Measurements from ENCODE around the gene ASH1L. TPM values are rescaled to one million over a fixed set of nuclear protein-coding genes. Genes with fewer than 3 reads are reported as not detected.

Gene ASH1L
- total and polyA plus RNA-seq, 2 experiments from 2014 or later: 14.5 to 30.6 TPM

DNA sequence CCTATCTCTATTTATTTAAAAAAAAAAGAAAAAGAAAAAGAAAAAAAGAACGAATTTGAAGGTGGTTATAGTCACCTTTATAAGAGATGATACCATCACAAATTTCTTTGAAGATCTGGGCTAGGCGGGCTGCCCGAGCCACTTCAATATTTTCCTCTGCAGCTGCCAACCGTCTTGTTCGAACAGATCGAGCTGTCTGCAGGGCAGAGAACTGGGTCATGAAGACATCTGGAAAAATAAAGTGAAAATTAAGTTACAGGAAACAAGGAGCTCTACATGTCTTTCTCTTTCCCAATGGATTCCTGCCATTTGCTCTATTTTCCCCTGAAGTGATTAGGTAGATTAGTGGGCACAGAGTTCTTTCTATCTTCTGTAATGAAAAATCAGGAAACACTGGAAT lies 210.0 kb downstream of the ASH1L start:
- Histone ChIP-seq H4K20me1 (ENCODE audit: insufficient read depth, poor library complexity, severe bottlenecking) (no peaks in the 10 kb centered on the region), H3K36me3 (replicated peaks; ENCODE audit: insufficient read depth, low read depth) (no peaks in the 10 kb centered on the region), H2AFZ (no peak overlapping the region), H3K4me3 (no peak overlapping the region), H3K4me1 (ENCODE audit: insufficient read depth) (no peaks in the 10 kb centered on the region), H3K9me2 (replicated peaks; ENCODE audit: insufficient read depth) (no peaks in the 10 kb centered on the region), H3K9me3 (ENCODE audit: low read depth) (no peaks in the 10 kb centered on the region), H3K79me2 (no peaks in the 10 kb centered on the region), H3K27ac (no peak overlapping the region), H3K4me2 (no peak overlapping the region), H3K27me3 (no peaks in the 10 kb centered on the region)
- TF ChIP-seq, protein P1, sequence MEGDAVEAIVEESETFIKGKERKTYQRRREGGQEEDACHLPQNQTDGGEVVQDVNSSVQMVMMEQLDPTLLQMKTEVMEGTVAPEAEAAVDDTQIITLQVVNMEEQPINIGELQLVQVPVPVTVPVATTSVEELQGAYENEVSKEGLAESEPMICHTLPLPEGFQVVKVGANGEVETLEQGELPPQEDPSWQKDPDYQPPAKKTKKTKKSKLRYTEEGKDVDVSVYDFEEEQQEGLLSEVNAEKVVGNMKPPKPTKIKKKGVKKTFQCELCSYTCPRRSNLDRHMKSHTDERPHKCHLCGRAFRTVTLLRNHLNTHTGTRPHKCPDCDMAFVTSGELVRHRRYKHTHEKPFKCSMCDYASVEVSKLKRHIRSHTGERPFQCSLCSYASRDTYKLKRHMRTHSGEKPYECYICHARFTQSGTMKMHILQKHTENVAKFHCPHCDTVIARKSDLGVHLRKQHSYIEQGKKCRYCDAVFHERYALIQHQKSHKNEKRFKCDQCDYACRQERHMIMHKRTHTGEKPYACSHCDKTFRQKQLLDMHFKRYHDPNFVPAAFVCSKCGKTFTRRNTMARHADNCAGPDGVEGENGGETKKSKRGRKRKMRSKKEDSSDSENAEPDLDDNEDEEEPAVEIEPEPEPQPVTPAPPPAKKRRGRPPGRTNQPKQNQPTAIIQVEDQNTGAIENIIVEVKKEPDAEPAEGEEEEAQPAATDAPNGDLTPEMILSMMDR (IDR thresholded peaks at IDR 0.05; ENCODE audit: poor library complexity): no peak
- TF ChIP-seq EZH2phosphoT487 (IDR thresholded peaks at IDR 0.05; ENCODE audit: low read depth, severe bottlenecking, unreplicated experiment) (no peak), EZH2 (IDR thresholded peaks at IDR 0.05; ENCODE audit: borderline replicate concordance) (no peak)
- DNase-seq (ENCODE audit: low spot score): no peak
- WGBS (ENCODE audit: low lambda C conversion rate, missing lambda C conversion rate): 97% methylated on average over 6 of the region's 6 CpGs

DNA sequence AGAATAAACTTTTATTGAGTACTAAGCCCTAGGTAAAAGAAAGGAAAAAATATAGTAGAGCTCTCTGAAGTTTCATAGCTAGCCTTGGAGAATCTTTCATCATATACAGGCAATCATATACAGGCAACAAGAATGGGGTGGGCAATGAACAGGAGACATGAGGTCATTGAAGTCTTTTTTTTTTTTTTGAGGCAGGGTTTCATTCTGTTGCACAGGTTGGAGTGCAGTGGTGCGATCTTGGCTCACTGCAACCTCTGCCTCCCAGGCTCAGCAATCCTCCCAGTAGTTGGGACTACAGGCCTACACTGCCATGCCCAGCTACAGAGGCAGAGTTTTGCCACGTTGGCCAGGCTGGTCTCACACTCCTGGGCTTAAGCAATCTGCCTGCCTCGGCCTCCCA lies 219.8 kb downstream of the ASH1L start:
- Histone ChIP-seq H4K20me1 (ENCODE audit: insufficient read depth, poor library complexity, severe bottlenecking) (no peaks in the 10 kb centered on the region), H3K27ac (no peak overlapping the region), H3K9me2 (replicated peaks; ENCODE audit: insufficient read depth) (no peaks in the 10 kb centered on the region), H3K27me3 (no peaks in the 10 kb centered on the region), H3K9me3 (ENCODE audit: low read depth) (no peaks in the 10 kb centered on the region), H3K4me2 (no peak overlapping the region), H3K4me3 (no peak overlapping the region), H3K4me1 (ENCODE audit: insufficient read depth) (no peaks in the 10 kb centered on the region), H3K79me2 (no peaks in the 10 kb centered on the region), H3K36me3 (replicated peaks; ENCODE audit: insufficient read depth, low read depth) (peaks cover 5% of the 10 kb centered on the region), H2AFZ (no peak overlapping the region)
- no peak for DNase-seq (ENCODE audit: low spot score)
- TF ChIP-seq, protein P1 (IDR thresholded peaks at IDR 0.05; ENCODE audit: poor library complexity): no peak
- TF ChIP-seq EZH2 (IDR thresholded peaks at IDR 0.05; ENCODE audit: borderline replicate concordance) (no peak), EZH2phosphoT487 (IDR thresholded peaks at IDR 0.05; ENCODE audit: low read depth, severe bottlenecking, unreplicated experiment) (no peak)
- WGBS (ENCODE audit: low lambda C conversion rate, missing lambda C conversion rate): 97% methylated on average over 3 of the region's 3 CpGs

DNA sequence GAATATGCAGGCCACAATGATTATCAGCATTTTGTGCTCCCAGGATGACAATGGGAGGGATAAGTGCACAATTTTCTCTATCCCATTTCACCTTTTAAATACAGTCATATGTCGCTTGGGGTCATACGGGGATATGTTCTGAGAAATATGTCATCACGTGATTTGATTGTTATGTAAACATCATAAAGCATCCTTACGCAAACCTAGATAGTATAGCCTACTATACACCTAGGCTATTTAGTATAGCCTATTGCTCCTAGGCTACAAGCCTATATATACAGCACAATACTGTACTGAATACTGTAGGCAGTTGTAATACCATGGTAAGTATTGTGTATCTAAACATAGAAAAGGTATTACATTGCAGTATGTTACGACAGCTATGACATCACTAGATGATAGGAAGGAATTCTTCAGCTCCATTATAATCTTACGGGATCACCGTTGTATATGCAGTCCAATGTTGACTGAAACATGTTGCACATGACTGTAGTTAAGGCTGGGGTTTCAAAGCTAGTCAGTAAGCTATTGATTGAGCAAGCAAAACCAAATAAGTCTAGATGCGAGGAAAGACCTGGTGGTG lies 223.0 kb downstream of the ASH1L start:
- Histone ChIP-seq H3K36me3 (replicated peaks; ENCODE audit: insufficient read depth, low read depth) (no peaks in the 10 kb centered on the region), H4K20me1 (ENCODE audit: insufficient read depth, poor library complexity, severe bottlenecking) (no peaks in the 10 kb centered on the region), H3K27ac (no peak overlapping the region), H2AFZ (no peak overlapping the region), H3K79me2 (no peaks in the 10 kb centered on the region), H3K4me2 (no peak overlapping the region), H3K4me1 (ENCODE audit: insufficient read depth) (no peaks in the 10 kb centered on the region), H3K9me2 (replicated peaks; ENCODE audit: insufficient read depth) (no peaks in the 10 kb centered on the region), H3K9me3 (ENCODE audit: low read depth) (no peaks in the 10 kb centered on the region), H3K27me3 (no peaks in the 10 kb centered on the region), H3K4me3 (no peak overlapping the region)
- TF ChIP-seq EZH2phosphoT487 (IDR thresholded peaks at IDR 0.05; ENCODE audit: low read depth, severe bottlenecking, unreplicated experiment) (no peak), EZH2 (IDR thresholded peaks at IDR 0.05; ENCODE audit: borderline replicate concordance) (no peak)
- TF ChIP-seq, protein P1 (IDR thresholded peaks at IDR 0.05; ENCODE audit: poor library complexity): no peak
- WGBS (ENCODE audit: low lambda C conversion rate, missing lambda C conversion rate): 81% methylated on average over 8 of the region's 8 CpGs
- DNase-seq (ENCODE audit: low spot score): no peak

Measured in hepatocyte (in vitro differentiated cells).